ENCODE results near the gene NEUROG3.
"Not testable (repeated sequence)": the region's sequence is repeated elsewhere in the genome, so short reads cannot be mapped to it uniquely, and the experiment has no call there.

Gene NEUROG3

DNA sequence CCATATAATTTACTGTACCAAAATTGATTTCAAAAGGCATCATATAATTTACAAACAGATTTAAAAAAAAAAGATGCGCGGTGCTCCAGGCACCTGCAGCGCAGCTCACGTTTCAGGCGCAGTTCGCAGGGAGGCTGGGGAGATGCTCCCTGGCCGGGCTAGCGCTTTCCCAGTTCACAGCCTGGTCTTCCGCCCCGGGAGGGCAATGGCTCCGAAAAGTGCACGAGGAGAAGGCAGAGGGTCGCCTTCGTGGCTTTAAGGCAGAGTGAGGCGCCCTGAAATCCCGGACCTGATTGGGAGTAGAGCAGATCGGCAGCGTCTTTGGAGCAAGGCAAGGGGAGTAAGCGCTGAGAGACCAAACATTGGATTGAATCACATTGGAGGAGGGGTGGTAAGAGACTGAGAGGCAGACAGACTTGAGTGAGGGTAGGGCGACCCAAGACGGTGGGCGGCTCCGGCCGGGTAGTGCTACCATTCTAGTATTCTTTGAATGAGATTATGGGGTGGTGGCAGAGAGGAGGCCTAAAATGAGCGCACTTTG lies 1.5 kb downstream of the NEUROG3 start:
- DNase-seq = no peak

DNA sequence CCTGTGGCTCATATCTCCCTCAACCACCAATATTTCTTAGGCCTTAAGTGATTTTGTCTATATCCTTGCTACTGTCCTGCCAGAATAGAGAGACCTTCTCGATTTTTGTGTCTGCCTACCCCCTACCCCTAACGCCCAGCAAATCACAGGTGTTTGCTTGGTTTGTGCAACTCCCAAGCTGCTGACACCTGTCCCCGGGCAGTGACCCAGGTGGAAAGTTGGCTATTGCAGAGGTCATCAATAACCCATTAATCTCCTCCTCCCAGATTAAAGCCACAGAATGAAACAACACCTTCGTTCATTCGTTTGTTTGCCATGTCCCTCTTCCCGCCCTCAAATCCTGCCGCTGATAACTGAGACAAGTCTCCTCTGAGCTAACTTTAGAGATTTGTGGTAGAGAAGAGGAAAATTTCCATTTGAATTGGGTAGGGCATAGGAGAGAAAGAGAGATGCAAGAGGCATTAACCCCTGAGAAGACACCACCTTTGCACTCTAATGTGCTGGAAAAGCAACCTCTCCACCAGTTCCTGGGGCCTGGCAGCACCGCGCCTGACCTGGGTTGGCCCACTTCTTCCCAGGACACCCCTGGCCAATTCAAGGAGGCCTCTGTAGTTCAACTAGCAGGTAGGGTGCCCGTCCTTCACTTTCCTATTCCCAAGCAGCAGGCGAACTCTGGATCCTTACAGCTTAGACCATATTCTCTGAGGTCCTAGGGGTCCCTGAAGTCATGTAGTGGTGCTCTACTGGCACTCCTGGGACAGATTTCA lies 3.0 kb downstream of the NEUROG3 start:
- DNase-seq = no peak

DNA sequence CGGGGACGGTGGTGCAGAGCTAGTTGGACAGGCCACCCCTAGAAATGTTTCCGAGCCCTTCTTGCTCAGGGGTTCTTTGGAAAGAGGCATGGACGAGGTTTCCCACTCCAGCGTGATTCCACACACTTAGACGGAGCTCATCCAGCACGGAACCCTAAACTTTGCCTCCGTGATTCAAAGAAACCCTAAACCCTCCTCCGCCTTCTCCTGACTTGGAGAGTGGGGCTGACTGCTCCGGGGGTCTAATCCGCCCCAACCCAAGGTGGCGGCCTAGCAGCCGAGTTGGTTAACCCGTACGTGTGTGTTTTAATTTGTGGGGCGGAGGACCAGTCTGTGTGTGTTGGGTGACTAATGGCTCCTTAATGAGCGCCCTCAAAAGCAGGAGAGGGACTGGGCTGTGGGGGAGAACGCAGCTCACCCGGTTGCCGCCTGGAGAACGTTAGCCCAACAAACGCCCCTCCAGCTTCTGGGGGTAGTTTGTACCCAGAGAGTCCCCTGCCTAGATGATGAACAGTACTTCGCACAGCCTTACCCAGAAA lies 3.8 kb downstream of the NEUROG3 start:
- DNase-seq = no peak

DNA sequence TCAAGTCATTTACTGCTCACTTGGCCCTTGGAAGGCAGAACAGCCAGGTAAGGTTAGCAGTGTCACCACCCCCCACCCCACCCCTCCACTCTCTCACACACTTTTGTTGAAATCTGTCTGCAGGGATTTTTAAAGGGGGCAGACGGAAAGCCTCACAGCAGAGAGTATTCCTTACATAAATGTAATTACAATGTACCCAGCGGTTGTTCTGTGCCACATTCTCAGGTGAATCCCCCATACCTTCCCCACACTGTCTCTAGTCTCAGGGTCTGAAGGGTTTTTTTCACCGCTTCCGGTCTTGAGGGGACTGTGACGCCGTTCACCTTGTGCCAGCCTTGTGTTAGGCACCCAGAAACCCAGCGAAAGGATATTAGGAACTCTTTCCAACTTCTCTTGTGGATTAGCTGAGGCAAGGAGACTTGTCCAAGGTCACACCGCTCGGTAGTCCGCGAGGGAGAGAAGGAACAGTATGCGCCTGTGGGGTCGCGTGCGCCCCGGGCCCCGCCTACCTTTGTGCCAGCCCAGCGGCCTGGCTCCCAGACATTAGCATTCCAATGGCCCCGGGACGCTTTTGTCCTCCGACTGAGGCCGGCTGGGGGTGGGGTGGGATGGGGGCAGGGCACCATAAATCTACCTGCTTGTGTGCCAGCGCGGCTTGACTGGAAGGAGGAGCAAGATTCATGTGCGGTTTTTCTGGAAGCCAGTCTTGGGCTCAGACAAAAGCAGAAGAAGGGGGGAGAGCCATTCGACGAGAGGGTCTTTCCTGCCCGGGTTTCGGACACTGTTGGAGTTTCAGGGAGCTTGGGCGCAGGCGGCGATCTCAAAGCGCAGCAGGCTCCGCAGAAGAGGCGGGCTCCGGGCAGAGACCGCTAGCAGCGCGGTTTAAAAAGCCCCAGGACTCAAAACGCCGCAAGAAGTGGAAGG lies 4.5 kb downstream of the NEUROG3 start:
- DNase-seq = no peak

DNA sequence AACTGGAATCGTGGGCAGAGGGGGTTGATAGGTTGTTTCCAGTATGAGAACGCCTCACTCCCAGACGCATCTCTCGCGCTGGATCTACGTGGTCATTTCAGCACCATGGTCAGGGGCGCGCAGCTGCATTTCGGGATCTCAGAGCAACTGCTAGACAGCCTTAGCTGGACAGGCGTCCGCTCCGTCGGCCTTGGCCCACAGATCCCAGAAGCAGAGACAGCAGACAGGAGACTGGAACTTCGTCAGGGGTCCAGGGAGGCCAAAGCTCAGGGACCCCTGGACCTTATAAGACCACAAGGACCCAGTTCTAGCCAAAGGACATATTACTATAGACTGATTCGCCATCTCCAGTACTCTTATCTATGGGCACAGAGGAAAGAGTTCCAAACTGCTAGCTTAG lies 5.3 kb downstream of the NEUROG3 start:
- DNase-seq = no peak

DNA sequence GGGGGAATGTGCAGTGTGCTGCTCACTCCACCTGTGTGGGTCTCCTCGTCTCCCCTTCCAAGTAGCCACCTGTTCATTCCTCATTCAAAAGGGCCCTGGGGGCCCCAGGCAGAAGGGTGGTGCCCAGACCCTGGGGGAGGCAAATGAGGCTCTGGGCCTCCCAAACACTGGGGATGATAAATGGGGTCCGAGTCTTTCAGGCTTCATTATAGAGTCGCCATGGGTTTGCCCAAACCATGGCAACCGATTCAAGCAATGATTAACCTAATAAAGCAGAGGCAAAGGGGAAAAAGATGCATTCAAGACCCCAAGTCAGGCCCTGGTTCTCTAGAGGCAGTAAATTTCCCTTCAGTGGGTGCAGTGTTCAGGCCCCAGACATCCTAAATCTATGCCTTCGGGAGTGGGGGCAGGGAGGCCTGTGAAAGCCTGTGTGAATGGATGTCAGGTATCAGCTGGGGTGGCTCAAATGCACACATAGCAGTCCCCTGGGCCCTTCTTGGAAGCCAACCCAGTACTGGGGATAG lies 10.4 kb downstream of the NEUROG3 start:
- no peak for DNase-seq

DNA sequence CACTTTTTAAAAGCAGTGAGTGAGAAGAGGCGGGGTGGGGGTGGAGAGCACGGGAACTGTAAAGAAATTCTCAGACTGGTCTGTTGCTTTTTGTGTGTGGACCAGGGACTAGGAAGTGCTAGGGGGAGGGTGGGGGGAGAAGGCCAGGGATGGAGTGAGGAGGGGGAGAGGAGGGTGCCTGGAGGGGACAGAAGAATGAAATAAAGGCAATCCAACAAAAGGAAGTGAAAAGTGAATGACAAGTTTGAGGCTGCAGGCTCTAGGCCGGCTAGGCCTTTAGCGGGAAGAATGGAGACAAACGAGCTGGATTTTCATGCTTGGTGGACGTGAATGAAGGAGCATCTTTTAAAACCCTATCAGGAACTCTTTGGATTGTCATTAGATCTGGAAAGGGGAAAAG lies 13.7 kb downstream of the NEUROG3 start:
- DNase-seq = no peak

DNA sequence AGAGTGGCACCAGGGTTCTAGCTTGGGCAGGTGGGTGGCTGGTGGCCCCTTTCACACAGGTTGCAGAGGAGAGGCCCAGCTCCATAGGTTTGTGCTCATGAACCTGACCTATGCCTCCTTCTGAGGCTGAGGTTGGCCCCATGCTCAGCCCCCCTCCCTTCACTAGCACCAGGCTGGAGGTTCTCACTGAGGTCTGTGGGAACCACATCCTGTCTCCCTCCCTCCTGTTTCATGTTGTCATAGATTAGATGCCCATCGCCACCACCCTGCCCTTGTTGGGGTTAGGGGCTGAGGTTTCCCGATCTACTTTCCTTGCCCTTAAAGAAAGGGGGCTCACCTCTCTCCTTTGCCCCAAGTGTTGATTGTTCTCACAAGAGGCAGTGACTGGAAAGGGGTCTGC lies 14.7 kb downstream of the NEUROG3 start:
- no peak for DNase-seq

DNA sequence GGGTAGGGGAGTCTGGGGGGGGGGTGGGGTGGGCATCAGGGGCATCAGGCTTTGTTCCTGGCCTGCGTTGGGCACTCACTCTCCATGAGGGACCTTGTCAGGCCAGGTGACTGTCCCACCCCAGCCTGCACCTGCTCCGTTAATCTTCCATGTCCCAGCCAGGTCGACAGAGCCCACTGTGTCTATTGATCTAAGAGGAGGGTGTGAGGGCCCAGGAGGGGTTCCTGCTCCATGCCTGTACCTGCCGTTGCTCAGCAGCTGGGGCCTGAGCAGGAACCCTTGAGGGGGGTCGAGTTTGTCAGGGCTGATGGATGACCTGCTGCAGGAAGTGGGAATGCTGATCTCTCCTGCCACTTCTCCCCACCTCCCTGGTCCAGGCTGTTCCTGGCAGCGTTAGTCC lies 18.6 kb downstream of the NEUROG3 start:
- no peak for DNase-seq

DNA sequence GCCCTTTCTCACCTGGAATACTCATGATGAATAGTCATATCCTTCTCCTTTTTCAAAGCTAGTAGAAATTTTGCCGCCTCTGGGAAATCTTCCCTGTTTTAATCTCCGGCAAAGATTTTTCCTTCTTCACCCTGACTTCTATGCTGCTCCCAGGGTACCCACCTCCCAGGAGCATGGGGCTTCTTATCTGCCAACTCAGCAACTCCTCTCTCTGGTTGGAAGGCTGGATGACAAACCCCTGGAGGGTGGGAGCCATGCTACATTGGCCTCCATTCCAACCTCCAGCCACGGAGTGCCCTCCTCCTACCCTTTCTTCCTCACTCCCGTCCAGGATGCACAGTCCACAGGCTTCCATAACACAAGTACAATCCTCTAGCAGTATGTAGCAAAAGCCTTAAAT lies 19.9 kb downstream of the NEUROG3 start:
- DNase-seq = no peak

DNA sequence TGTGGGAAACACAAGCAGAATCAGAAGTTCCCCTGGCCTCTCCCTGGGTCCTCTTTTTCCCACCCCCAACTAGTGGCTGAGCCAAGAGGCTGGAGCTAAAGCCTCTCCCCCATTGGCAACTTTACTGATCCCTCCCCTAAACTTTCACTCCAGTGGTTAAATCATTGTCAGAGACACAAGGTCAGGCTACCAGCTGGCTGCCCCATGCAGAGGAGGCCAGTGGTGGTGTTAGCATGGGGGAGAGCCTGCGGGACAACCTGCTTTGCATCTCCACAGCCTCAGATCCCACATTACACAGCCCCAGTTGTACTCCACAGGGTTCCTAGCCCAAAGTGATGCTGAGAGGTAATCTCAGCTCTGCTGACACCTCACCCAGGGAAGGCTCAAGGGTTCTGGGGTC lies 21.0 kb downstream of the NEUROG3 start:
- no peak for DNase-seq

DNA sequence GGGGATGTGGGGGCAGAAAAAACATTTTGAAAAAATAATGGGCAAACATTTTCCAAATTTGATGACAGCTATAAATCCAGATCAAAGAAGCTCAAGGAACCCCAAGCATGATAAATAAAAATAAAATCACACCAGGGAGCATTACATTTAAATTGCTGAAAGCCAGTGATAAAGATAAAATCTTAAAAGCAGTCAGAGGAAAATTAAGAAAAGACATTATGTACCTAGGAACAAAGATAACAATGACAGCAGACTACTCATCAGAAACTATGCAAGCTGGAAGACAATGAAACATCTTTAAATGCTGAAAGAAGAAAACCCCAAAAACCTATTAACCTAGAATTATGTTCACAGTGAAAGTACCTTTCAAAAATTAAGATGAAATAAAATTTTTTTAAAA lies 23.3 kb downstream of the NEUROG3 start:
- DNase-seq = no peak

DNA sequence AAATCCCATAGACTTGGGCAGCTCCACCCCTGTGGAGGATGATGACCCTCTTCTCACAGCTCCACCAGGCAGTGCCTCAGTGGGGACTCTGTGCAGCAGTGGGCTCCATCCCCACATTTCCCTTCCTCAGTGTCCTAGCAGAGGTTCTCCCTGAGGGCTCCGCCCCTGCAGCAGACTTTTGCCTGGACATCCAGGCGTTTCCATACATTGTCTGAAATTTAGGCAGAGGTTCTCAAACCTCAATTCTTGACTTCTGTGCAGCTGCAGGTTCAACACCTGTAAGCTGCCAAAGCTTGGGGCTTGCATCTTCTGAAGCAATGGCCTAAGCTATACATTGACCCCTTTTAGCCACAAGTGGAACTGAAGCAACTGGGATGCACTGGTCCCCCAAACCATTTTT lies 31.8 kb downstream of the NEUROG3 start:
- no peak for DNase-seq

DNA sequence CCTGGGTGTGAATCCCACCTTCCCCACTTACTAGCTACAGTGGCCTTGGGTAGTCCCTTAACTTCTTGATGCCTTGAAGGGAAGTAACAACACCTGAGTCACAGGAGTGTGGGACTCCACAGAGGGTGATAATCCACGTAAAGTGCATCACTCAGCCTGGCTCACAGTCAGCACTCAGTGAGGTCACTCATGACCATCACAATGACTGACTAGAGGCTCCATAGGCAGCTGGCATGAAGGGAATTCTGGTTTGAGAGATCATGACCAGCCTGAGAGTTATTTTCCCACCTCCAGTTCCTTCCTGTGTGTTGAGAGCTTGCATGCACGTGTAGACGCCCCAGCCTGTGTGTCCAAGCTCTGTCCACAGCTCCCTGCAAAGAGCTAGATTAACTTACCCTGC lies 34.8 kb downstream of the NEUROG3 start:
- no peak for DNase-seq

DNA sequence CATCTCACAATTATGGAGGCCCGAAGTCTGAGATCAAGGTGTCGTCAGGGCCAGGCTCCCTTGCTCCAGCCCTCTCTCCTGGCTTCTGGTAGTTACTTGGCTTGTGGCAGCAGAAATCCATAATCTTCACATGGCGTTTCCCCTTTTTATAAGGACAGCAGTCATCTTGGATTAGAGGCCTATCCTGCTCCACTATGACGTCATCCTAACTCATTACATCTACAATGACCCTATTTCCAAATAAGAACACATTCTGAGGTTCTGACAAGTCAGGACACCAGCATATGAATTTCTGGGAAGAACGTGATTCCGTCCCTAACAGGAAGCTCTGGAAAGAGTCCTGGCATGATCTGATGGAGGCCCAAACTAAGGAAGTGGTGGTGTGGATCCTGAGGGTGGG lies 35.8 kb downstream of the NEUROG3 start:
- no peak for DNase-seq

DNA sequence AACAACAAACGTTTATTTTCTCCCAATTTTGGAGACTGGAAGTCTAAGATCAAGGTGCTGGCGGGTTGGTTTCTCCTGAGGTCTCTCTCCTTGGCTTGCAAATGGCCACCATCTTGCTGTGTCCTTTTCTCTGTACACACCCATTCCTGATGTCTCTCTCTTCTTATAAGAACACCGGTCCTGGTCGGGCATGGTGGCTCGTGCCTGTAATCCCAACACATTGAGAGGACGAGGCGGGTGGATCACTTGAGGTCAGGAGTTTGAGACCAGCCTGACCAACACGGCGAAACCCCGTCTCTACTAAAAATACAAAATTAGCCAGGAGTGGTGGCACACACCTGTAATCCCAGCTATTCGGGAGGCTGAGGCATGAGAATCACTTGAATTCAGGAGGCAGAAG lies 36.7 kb downstream of the NEUROG3 start:
- DNase-seq = not testable (repeated sequence)

DNA sequence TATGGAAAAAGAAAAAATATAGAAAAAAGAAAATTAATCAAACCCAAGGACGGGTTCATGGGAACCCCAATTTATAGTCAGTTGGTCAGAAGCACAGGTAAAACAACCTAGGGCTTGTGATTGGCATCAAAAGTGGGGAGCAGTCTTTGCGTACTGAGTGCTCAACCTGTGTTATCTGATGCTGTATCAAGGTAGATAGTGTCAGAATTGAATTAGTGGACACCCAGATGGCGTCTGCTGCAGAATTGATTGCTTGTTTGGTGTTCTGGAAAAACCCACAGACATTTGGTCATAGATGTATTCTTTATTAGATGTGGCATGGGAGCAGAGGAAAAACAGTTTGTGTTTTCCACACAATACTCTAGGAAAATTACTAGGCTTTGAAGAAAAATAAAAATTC lies 39.6 kb downstream of the NEUROG3 start:
- no peak for DNase-seq

DNA sequence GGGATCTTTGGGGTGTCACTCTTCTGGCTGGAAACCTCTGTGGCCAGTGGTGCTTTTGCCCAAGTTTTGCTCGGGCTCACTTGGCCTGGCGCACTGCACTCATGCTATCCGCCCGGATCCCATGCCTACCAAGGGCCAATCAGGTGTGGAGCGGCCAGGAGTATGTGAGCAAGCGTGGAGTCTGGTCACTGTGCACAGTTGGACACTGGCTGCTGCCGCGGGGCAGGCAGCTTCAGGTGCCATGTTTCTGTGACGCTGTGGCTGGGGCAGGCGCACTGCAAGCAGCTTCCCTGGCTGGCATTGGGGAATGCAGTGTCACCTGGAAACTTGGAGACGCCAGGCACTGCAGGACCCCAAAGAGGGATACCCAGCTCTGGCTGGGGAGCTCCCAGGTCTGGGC lies 45.3 kb downstream of the NEUROG3 start:
- DNase-seq = no peak
